IPS DF 4.7 (cell line): ENCODE results near the gene TRAPPC13.
"Not testable (repeated sequence)": the region's sequence is repeated elsewhere in the genome, so short reads cannot be mapped to it uniquely, and the experiment has no call there.

Experiments used
- DNase-seq: peaks from one replicate; pipeline ENCODE4 v3.0.0-alpha.2; 2013; ENCODE audit warnings: low spot score; ENCODE audit errors: extremely low read depth

TRAPPC13 gene

GRCh38 chr5:65624571-65625555 lies at the start of gene TRAPPC13, which contains the start of gene SHLD3:
TSS of gene TRAPPC13 (plus strand) at chr5:65625027. CDS start at chr5:65625061, 34 bp downstream.
TSS of gene SHLD3 (plus strand) at chr5:65625027. CDS start at chr5:65629588, 4,561 bp downstream.
- DNase-seq = peak; percentile 60

GRCh38 chr5:65577141-65577540 lies 47.7 kb upstream of the TRAPPC13 start:
- DNase-seq = no peak

GRCh38 chr5:65588694-65589093 lies 36.1 kb upstream of the TRAPPC13 start:
- DNase-seq = no peak

GRCh38 chr5:65601761-65602160 lies 23.1 kb upstream of the TRAPPC13 start:
- DNase-seq = not testable (repeated sequence)

- no peak for DNase-seq
These were observed 13.3 kb upstream of the TRAPPC13 start for GRCh38 chr5:65611524-65611923.

GRCh38 chr5:65612298-65612907 lies 12.4 kb upstream of the TRAPPC13 start:
- no peak for DNase-seq

GRCh38 chr5:65620021-65620420 lies 4.8 kb upstream of the TRAPPC13 start:
- DNase-seq = no peak

- DNase-seq = not testable (repeated sequence)
These were observed 2.9 kb upstream of the TRAPPC13 start for GRCh38 chr5:65621961-65622360.

- DNase-seq = no peak
These were observed 1.3 kb upstream of the TRAPPC13 start for GRCh38 chr5:65623482-65623881.

GRCh38 chr5:65624025-65624570 lies 729 bp upstream of the TRAPPC13 start, which contains the start of gene TRIM23:
TSS of gene TRIM23 (minus strand) at chr5:65624333. CDS start at chr5:65624274, 59 bp downstream.
- DNase-seq = peak; percentile 51

- DNase-seq = no peak
These were observed 916 bp downstream of the TRAPPC13 start for GRCh38 chr5:65625743-65626142.

- no peak for DNase-seq
These were observed 6.2 kb downstream of the TRAPPC13 start for GRCh38 chr5:65630981-65631380.

GRCh38 chr5:65640240-65640639 lies 15.4 kb downstream of the TRAPPC13 start:
- no peak for DNase-seq

GRCh38 chr5:65646938-65647337 lies 22.1 kb downstream of the TRAPPC13 start:
- DNase-seq = no peak

- no peak for DNase-seq
These were observed 23.1 kb downstream of the TRAPPC13 start for GRCh38 chr5:65647941-65648340.

GRCh38 chr5:65651144-65651543 lies 26.3 kb downstream of the TRAPPC13 start:
- DNase-seq = no peak

- DNase-seq = no peak
These were observed 29.9 kb downstream of the TRAPPC13 start for GRCh38 chr5:65654713-65655112.

- DNase-seq = peak; percentile 30
These were observed 39.1 kb downstream of the TRAPPC13 start for GRCh38 chr5:65663804-65664521.

- DNase-seq = no peak
These were observed 43.9 kb downstream of the TRAPPC13 start for GRCh38 chr5:65668696-65669095.

GRCh38 chr5:65672796-65673195 lies 48.0 kb downstream of the TRAPPC13 start:
- DNase-seq = no peak

GRCh38 chr5:65674749-65675148 lies 49.9 kb downstream of the TRAPPC13 start:
- DNase-seq = no peak
